ENCODE measurements around the gene PTPA. TPM values are rescaled to one million over a fixed set of nuclear protein-coding genes. Genes with fewer than 3 reads are reported as not detected.

PTPA gene
- polyA plus RNA-seq, 1 donor from 2014 or later = 62.8 TPM

DNA sequence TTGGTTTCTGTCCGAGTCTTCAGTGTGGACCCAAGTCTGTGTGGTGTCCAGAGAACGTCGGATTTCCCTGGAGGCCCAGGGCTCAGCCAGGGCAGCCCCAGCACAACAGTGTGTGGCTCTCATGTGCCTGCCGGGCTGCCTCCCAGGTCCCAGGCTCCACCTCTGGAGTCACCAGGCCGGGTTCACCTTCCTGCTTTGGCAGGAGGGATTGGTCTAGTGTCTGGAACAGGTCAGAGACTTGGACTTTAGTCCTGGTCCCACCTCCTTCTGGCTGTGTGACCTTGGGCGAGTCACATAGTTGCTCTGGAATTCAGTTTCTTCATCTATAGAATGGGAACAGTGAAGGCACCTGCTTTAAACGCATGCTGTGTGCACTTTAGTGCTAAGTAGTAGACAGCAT, 27.1 kb upstream of the PTPA start:
- no peaks in the 10 kb centered on the region for H4K20me1 ChIP-seq (ENCODE audit: insufficient read depth)
- H3F3A ChIP-seq (ENCODE audit: insufficient read depth, low read length, poor library complexity, severe bottlenecking) = no peaks in the 10 kb centered on the region
- H3K79me2 ChIP-seq (replicated peaks; ENCODE audit: insufficient read depth, low read length) = peaks cover 18% of the 10 kb centered on the region
- no peak overlapping the region for H2AFZ ChIP-seq (ENCODE audit: low read depth, low read length)
- no peak overlapping the region for H3K9ac ChIP-seq (ENCODE audit: low read length)
- H3K36me3 ChIP-seq (ENCODE audit: insufficient read depth, low read length) = no peaks in the 10 kb centered on the region
- no peak overlapping the region for H3K4me2 ChIP-seq (ENCODE audit: low read length)
- no peaks in the 10 kb centered on the region for H3K9me3 ChIP-seq (ENCODE audit: low read length)
- H3K27ac ChIP-seq (ENCODE audit: low read length) = no peak overlapping the region
- H3K9me2 ChIP-seq (ENCODE audit: insufficient read depth, low read length) = no peaks in the 10 kb centered on the region
- no peak for TF ChIP-seq EZH2 (IDR thresholded peaks at IDR 0.05; ENCODE audit: borderline replicate concordance, insufficient read depth, low read length, poor library complexity, severe bottlenecking)
- TF ChIP-seq POLR2AphosphoS5 (IDR thresholded peaks at IDR 0.05) = no peak
- no peak for TF ChIP-seq EP300 (conservative IDR thresholded peaks at IDR 0.05; ENCODE audit: poor library complexity, severe bottlenecking)
- TF ChIP-seq RAD21 (conservative IDR thresholded peaks at IDR 0.05) = no peak
- TF ChIP-seq TAF1 (IDR thresholded peaks at IDR 0.05; ENCODE audit: low read depth) = no peak
- TF ChIP-seq, protein P1, sequence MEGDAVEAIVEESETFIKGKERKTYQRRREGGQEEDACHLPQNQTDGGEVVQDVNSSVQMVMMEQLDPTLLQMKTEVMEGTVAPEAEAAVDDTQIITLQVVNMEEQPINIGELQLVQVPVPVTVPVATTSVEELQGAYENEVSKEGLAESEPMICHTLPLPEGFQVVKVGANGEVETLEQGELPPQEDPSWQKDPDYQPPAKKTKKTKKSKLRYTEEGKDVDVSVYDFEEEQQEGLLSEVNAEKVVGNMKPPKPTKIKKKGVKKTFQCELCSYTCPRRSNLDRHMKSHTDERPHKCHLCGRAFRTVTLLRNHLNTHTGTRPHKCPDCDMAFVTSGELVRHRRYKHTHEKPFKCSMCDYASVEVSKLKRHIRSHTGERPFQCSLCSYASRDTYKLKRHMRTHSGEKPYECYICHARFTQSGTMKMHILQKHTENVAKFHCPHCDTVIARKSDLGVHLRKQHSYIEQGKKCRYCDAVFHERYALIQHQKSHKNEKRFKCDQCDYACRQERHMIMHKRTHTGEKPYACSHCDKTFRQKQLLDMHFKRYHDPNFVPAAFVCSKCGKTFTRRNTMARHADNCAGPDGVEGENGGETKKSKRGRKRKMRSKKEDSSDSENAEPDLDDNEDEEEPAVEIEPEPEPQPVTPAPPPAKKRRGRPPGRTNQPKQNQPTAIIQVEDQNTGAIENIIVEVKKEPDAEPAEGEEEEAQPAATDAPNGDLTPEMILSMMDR (IDR thresholded peaks at IDR 0.05; ENCODE audit: poor library complexity, severe bottlenecking) = no peak
- TF ChIP-seq SMC3 (conservative IDR thresholded peaks at IDR 0.05; ENCODE audit: poor library complexity) = no peak
- TF ChIP-seq, protein P2, sequence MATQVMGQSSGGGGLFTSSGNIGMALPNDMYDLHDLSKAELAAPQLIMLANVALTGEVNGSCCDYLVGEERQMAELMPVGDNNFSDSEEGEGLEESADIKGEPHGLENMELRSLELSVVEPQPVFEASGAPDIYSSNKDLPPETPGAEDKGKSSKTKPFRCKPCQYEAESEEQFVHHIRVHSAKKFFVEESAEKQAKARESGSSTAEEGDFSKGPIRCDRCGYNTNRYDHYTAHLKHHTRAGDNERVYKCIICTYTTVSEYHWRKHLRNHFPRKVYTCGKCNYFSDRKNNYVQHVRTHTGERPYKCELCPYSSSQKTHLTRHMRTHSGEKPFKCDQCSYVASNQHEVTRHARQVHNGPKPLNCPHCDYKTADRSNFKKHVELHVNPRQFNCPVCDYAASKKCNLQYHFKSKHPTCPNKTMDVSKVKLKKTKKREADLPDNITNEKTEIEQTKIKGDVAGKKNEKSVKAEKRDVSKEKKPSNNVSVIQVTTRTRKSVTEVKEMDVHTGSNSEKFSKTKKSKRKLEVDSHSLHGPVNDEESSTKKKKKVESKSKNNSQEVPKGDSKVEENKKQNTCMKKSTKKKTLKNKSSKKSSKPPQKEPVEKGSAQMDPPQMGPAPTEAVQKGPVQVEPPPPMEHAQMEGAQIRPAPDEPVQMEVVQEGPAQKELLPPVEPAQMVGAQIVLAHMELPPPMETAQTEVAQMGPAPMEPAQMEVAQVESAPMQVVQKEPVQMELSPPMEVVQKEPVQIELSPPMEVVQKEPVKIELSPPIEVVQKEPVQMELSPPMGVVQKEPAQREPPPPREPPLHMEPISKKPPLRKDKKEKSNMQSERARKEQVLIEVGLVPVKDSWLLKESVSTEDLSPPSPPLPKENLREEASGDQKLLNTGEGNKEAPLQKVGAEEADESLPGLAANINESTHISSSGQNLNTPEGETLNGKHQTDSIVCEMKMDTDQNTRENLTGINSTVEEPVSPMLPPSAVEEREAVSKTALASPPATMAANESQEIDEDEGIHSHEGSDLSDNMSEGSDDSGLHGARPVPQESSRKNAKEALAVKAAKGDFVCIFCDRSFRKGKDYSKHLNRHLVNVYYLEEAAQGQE (IDR thresholded peaks at IDR 0.05; ENCODE audit: borderline replicate concordance) = no peak
- no peak for TF ChIP-seq MXI1 (conservative IDR thresholded peaks at IDR 0.05; ENCODE audit: poor library complexity, severe bottlenecking)
- no peaks in the 10 kb centered on the region for H3K27me3 ChIP-seq (ENCODE audit: insufficient read depth, low read depth, low read length)
- H3K4me3 ChIP-seq (ENCODE audit: low read length) = no peak overlapping the region

DNA sequence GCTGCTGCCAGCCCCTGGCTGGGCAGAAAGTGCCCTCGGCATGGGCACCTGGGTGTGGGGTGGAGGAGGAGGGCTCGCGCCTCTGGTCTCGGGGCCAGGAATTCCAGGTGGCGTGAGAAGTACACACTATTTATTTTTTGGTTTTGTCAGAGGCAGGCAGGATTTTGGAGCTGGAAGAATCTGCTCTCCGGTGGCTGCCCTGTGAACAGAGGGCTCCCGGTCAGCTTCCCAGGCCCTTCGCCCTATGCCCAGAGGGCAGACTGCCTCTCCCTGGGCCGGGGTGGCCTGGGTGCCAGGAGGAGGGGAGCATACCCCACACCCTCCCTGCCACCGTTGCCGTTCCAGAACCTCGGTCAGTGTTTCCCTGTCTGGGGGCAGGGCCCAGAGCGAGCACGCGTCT, 22.0 kb upstream of the PTPA start:
- no peaks in the 10 kb centered on the region for H3K9me2 ChIP-seq (ENCODE audit: insufficient read depth, low read length)
- no peak overlapping the region for H3K4me2 ChIP-seq (ENCODE audit: low read length)
- no peaks in the 10 kb centered on the region for H3K27me3 ChIP-seq (ENCODE audit: insufficient read depth, low read depth, low read length)
- no peaks in the 10 kb centered on the region for H3K79me2 ChIP-seq (replicated peaks; ENCODE audit: insufficient read depth, low read length)
- H4K20me1 ChIP-seq (ENCODE audit: insufficient read depth) = no peaks in the 10 kb centered on the region
- H3K9me3 ChIP-seq (ENCODE audit: low read length) = no peaks in the 10 kb centered on the region
- no peak for TF ChIP-seq MXI1 (conservative IDR thresholded peaks at IDR 0.05; ENCODE audit: poor library complexity, severe bottlenecking)
- TF ChIP-seq, protein P1 (IDR thresholded peaks at IDR 0.05; ENCODE audit: poor library complexity, severe bottlenecking) = no peak
- TF ChIP-seq POLR2AphosphoS5 (IDR thresholded peaks at IDR 0.05) = no peak
- no peak for TF ChIP-seq EP300 (conservative IDR thresholded peaks at IDR 0.05; ENCODE audit: poor library complexity, severe bottlenecking)
- TF ChIP-seq EZH2 (IDR thresholded peaks at IDR 0.05; ENCODE audit: borderline replicate concordance, insufficient read depth, low read length, poor library complexity, severe bottlenecking) = no peak
- TF ChIP-seq TAF1 (IDR thresholded peaks at IDR 0.05; ENCODE audit: low read depth) = no peak
- TF ChIP-seq, protein P2 (IDR thresholded peaks at IDR 0.05; ENCODE audit: borderline replicate concordance) = no peak
- TF ChIP-seq SMC3 (conservative IDR thresholded peaks at IDR 0.05; ENCODE audit: poor library complexity) = no peak
- TF ChIP-seq RAD21 (conservative IDR thresholded peaks at IDR 0.05) = no peak
- H3K9ac ChIP-seq (ENCODE audit: low read length) = no peak overlapping the region
- no peak overlapping the region for H3K27ac ChIP-seq (ENCODE audit: low read length)
- H2AFZ ChIP-seq (ENCODE audit: low read depth, low read length) = no peak overlapping the region
- no peaks in the 10 kb centered on the region for H3F3A ChIP-seq (ENCODE audit: insufficient read depth, low read length, poor library complexity, severe bottlenecking)
- no peaks in the 10 kb centered on the region for H3K36me3 ChIP-seq (ENCODE audit: insufficient read depth, low read length)
- H3K4me3 ChIP-seq (ENCODE audit: low read length) = no peak overlapping the region
